ENCODE results near the gene C19orf33.

GRCh38 chr19:38285567-38285966 is 18.5 kb upstream of the C19orf33 start:
- no peak for TF ChIP-seq CTCF (conservative IDR thresholded peaks at IDR 0.05)
- TF ChIP-seq EZH2 (IDR thresholded peaks at IDR 0.05; ENCODE audit: low read depth) = no peak
